Activated CD8-positive, alpha-beta T cell treated with anti-CD3 and anti-CD28 coated beads for 36 hours (primary cell): ENCODE measurements around the gene SEC22A. TPM values are rescaled to one million over a fixed set of nuclear protein-coding genes. Genes with fewer than 3 reads are reported as not detected.

Source experiments
- ATAC-seq: fragments of 200-7000 bp; cut with Tn5 transposase; one replicate; pipeline ENCODE4 v1.10.0; 2021; ENCODE audit warnings: mild to moderate bottlenecking, moderate library complexity
- CTCF ChIA-PET: fragments of 350-600 bp; sonication (Branson Sonifier 250); formaldehyde crosslinking; loops from one replicate; lab custom pipeline; 2021; ENCODE audit warnings: antibody characterized with exemption; lab: Charles Lee
- POLR2A ChIA-PET: fragments of 350-600 bp; sonication (Branson Sonifier 250); formaldehyde crosslinking; loops from one replicate; lab custom pipeline; 2021; ENCODE audit warnings: antibody characterized with exemption; lab: Charles Lee
- DNase-seq: peaks from one replicate; pipeline ENCODE4 v3.0.0-alpha.2; 2020
- H3K27ac Mint-ChIP-seq: one replicate; pipeline ENCODE4 v1.8.0; 2021; ENCODE audit warnings: mild to moderate bottlenecking, mixed read lengths
- H3K27me3 Mint-ChIP-seq: one replicate; pipeline ENCODE4 v1.8.0; 2021; ENCODE audit warnings: mixed read lengths
- H3K36me3 Mint-ChIP-seq: one replicate; pipeline ENCODE4 v1.8.0; 2021; ENCODE audit warnings: low read depth, mixed read lengths
- H3K4me1 Mint-ChIP-seq: one replicate; pipeline ENCODE4 v1.8.0; 2021; ENCODE audit warnings: low read depth, mixed read lengths
- H3K4me3 Mint-ChIP-seq: one replicate; pipeline ENCODE4 v1.8.0; 2021; ENCODE audit warnings: mild to moderate bottlenecking, moderate library complexity, mixed read lengths
- H3K9me3 Mint-ChIP-seq: one replicate; pipeline ENCODE4 v1.8.0; 2021; ENCODE audit warnings: mixed read lengths
- CTCF ChIP-seq: fragments of 200-600 bp; IDR thresholded peaks from one replicate; pipeline ENCODE4 v1.8.0; 2022; ENCODE audit warnings: antibody characterized with exemption, mild to moderate bottlenecking
- intact Hi-C: fragments of 100-400 bp; cut with micrococcal nuclease; formaldehyde crosslinking; loops from one replicate; pipeline ENCODE4 v1.10.0; 2022
- total RNA-seq, 2 experiments: library from RNA; stranded (reverse); gene quantifications; one replicate each; pipeline ENCODE4 v1.2.3, GENCODE V29; 2021

SEC22A gene
- total RNA-seq, 2 experiments from 2014 or later: 13.7 to 14.3 TPM

- intact Hi-C loops: no loop called here
- H3K27ac Mint-ChIP-seq: no peak overlapping the region
- POLR2A ChIA-PET: no interaction called here
- H3K27me3 Mint-ChIP-seq: no peaks in the 10 kb centered on the region
- no peak for TF ChIP-seq CTCF
- no peaks in the 10 kb centered on the region for H3K9me3 Mint-ChIP-seq
- no peaks in the 10 kb centered on the region for H3K36me3 Mint-ChIP-seq
- H3K4me3 Mint-ChIP-seq: no peak overlapping the region
- no peaks in the 10 kb centered on the region for H3K4me1 Mint-ChIP-seq
- CTCF ChIA-PET: no interaction called here
- DNase-seq (no peak), ATAC-seq (no peak)
These were observed 90.9 kb downstream of the SEC22A start for GRCh38 chr3:123292321-123293310.

- no peaks in the 10 kb centered on the region for H3K4me1 Mint-ChIP-seq
- intact Hi-C loops: no loop called here
- no peaks in the 10 kb centered on the region for H3K27me3 Mint-ChIP-seq
- H3K9me3 Mint-ChIP-seq: no peaks in the 10 kb centered on the region
- ChIA-PET CTCF (no interaction called here), POLR2A (no interaction called here)
- no peak overlapping the region for H3K27ac Mint-ChIP-seq
- H3K36me3 Mint-ChIP-seq: no peaks in the 10 kb centered on the region
- DNase-seq (no peak), ATAC-seq (no peak)
- no peak for TF ChIP-seq CTCF
- no peak overlapping the region for H3K4me3 Mint-ChIP-seq
These were observed 92.7 kb downstream of the SEC22A start for GRCh38 chr3:123294296-123294938.

- Mint-ChIP-seq H3K27me3 (no peaks in the 10 kb centered on the region), H3K4me3 (no peak overlapping the region), H3K27ac (no peak overlapping the region), H3K4me1 (no peaks in the 10 kb centered on the region), H3K36me3 (no peaks in the 10 kb centered on the region), H3K9me3 (no peaks in the 10 kb centered on the region)
- TF ChIP-seq CTCF: no peak
- DNase-seq: no peak
- POLR2A ChIA-PET: interaction anchor here (0.6 kb wide), 1 partner anchor 37 kb away, joined by 3 read pairs; no protein-coding TSS in a partner anchor
- intact Hi-C loops: no loop called here
- CTCF ChIA-PET: no interaction called here
- ATAC-seq: no peak
These were observed 93.6 kb downstream of the SEC22A start for GRCh38 chr3:123295171-123295900.

GRCh38 chr3:123295901-123296250, 94.1 kb downstream of the SEC22A start:
- ChIA-PET CTCF (no interaction called here), POLR2A (no interaction called here)
- no peaks in the 10 kb centered on the region for H3K36me3 Mint-ChIP-seq
- ATAC-seq: no peak
- no peaks in the 10 kb centered on the region for H3K27me3 Mint-ChIP-seq
- no peak for DNase-seq
- no peak for TF ChIP-seq CTCF
- intact Hi-C loops: no loop called here
- H3K9me3 Mint-ChIP-seq: no peaks in the 10 kb centered on the region
- H3K4me3 Mint-ChIP-seq: no peak overlapping the region
- H3K4me1 Mint-ChIP-seq: no peaks in the 10 kb centered on the region
- H3K27ac Mint-ChIP-seq: no peak overlapping the region
